ENCODE results near the gene GNG7. TPM values are rescaled to one million over a fixed set of nuclear protein-coding genes. Genes with fewer than 3 reads are reported as not detected.

The GNG7 gene
- total RNA-seq, 2 donors from 2014 or later, result 12.3 to 12.4 TPM

DNA sequence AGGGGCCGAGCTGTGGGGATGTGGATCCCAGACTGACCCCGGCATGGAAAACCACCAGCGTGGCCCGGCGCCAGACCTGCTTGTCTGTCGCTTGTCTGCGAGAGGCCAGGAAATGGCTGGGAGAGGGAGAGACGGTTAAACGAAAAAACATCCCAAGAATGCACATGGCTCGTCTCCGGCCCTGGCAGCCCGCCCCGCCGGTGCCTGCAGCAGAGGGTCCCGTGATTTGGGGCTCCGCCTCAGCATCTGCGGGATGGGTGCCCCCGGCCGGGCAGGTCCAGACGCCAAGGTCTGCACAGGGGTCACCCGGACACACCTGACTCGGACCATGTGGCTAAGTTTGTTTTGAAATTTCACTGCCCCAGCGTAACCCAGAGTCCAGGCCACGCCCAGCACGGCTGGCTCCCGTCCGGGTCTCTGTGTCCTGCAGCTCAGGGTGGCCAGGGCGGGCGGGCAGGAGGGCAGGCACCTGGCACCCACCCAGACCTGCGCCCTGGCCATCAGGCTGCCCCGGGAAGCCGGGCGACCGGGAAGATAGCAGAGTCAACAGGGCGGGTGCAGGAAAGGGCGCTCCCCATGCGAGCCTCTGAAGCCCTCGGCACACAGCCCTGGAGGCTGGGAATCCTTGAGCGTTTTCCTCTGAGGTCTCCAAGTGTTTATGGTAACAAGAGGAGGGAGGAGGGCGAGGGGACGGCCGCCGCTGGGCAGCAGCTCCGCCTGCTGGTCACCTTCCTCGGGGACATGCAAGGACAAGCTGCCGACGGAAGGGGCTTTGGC is 123.4 kb downstream of the GNG7 start:
- peaks cover 28% of the 10 kb centered on the region for H3K9me3 Mint-ChIP-seq
- peak; percentile 97 for DNase-seq
- WGBS, 2 experiments (ENCODE audit: insufficient coverage in 1 of 2, insufficient read length in 1 of 2), result 2 to 3% methylated on average over 18 to 47 of the region's 47 CpGs
- H3K36me3 Mint-ChIP-seq (ENCODE audit: low read depth), result peaks cover 12% of the 10 kb centered on the region
- TF ChIP-seq, protein P1, sequence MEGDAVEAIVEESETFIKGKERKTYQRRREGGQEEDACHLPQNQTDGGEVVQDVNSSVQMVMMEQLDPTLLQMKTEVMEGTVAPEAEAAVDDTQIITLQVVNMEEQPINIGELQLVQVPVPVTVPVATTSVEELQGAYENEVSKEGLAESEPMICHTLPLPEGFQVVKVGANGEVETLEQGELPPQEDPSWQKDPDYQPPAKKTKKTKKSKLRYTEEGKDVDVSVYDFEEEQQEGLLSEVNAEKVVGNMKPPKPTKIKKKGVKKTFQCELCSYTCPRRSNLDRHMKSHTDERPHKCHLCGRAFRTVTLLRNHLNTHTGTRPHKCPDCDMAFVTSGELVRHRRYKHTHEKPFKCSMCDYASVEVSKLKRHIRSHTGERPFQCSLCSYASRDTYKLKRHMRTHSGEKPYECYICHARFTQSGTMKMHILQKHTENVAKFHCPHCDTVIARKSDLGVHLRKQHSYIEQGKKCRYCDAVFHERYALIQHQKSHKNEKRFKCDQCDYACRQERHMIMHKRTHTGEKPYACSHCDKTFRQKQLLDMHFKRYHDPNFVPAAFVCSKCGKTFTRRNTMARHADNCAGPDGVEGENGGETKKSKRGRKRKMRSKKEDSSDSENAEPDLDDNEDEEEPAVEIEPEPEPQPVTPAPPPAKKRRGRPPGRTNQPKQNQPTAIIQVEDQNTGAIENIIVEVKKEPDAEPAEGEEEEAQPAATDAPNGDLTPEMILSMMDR (conservative IDR thresholded peaks at IDR 0.05), result peak; percentile 90
- peak overlapping the region; percentile 80 for H3K4me3 ChIP-seq (ENCODE audit: low read length)
- peak overlapping the region; percentile 71 for H3K27ac Mint-ChIP-seq
- no peaks in the 10 kb centered on the region for H3K36me3 ChIP-seq (ENCODE audit: control insufficient read depth, insufficient read depth, low read length)
- H3K9ac ChIP-seq (ENCODE audit: extremely low read depth, low read length, poor library complexity, severe bottlenecking), result peak overlapping the region; percentile 67
- peaks cover 30% of the 10 kb centered on the region for H3K9me3 ChIP-seq (ENCODE audit: control insufficient read depth, low read length)
- peak overlapping the region; percentile 57 for H3K4me3 Mint-ChIP-seq
- peak overlapping the region; percentile 80 for H3K27ac ChIP-seq (ENCODE audit: low read depth, low read length)
- peaks cover 7% of the 10 kb centered on the region for H3K4me1 ChIP-seq (ENCODE audit: control insufficient read depth, insufficient read depth, low read length)
- peaks cover 16% of the 10 kb centered on the region for H3K4me1 Mint-ChIP-seq
- no peaks in the 10 kb centered on the region for H3K27me3 Mint-ChIP-seq (ENCODE audit: insufficient read depth)
- H3K27me3 ChIP-seq (ENCODE audit: control insufficient read depth, insufficient read depth, low read length, poor library complexity, severe bottlenecking), result no peaks in the 10 kb centered on the region

DNA sequence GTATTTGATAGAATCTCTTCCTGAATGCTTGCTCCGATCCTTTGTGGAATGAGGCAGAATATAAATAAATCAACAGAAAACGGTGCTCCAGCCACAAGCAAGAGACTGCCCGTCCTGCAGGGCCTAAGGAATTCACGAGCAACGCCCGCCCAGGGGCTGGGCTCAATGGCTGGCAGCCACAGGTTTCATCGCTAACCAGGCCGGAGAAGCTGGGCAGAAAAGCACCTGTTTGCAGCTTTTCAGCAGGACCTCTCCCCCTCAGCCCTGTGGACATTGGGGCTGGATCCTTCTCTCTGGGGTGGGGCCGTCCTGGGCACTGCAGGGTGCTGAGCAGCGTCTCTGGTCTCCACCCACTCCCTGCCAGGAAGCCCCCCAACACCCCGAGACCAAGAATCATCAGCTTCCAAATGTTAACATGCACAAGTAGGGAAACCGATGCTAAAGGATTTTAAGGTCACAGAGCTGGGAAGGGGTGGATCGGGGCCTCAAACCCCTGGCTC is 124.1 kb downstream of the GNG7 start:
- no peaks in the 10 kb centered on the region for H3K27me3 Mint-ChIP-seq (ENCODE audit: insufficient read depth)
- no peaks in the 10 kb centered on the region for H3K36me3 ChIP-seq (ENCODE audit: control insufficient read depth, insufficient read depth, low read length)
- peak; percentile 87 for DNase-seq
- WGBS, 2 experiments (ENCODE audit: insufficient coverage in 1 of 2, insufficient read length in 1 of 2), result 31 to 34% methylated on average over 9 to 13 of the region's 13 CpGs
- peak overlapping the region; percentile 71 for H3K27ac Mint-ChIP-seq
- peaks cover 6% of the 10 kb centered on the region for H3K36me3 Mint-ChIP-seq (ENCODE audit: low read depth)
- peak overlapping the region; percentile 57 for H3K4me3 Mint-ChIP-seq
- peaks cover 24% of the 10 kb centered on the region for H3K9me3 ChIP-seq (ENCODE audit: control insufficient read depth, low read length)
- H3K9me3 Mint-ChIP-seq, result peaks cover 21% of the 10 kb centered on the region
- TF ChIP-seq, protein P1 (conservative IDR thresholded peaks at IDR 0.05), result no peak
- H3K4me1 ChIP-seq (ENCODE audit: control insufficient read depth, insufficient read depth, low read length), result peaks cover 7% of the 10 kb centered on the region
- peak overlapping the region; percentile 80 for H3K27ac ChIP-seq (ENCODE audit: low read depth, low read length)
- H3K4me1 Mint-ChIP-seq, result peaks cover 16% of the 10 kb centered on the region
- peak overlapping the region; percentile 80 for H3K4me3 ChIP-seq (ENCODE audit: low read length)
- peak overlapping the region; percentile 67 for H3K9ac ChIP-seq (ENCODE audit: extremely low read depth, low read length, poor library complexity, severe bottlenecking)
- H3K27me3 ChIP-seq (ENCODE audit: control insufficient read depth, insufficient read depth, low read length, poor library complexity, severe bottlenecking), result no peaks in the 10 kb centered on the region

DNA sequence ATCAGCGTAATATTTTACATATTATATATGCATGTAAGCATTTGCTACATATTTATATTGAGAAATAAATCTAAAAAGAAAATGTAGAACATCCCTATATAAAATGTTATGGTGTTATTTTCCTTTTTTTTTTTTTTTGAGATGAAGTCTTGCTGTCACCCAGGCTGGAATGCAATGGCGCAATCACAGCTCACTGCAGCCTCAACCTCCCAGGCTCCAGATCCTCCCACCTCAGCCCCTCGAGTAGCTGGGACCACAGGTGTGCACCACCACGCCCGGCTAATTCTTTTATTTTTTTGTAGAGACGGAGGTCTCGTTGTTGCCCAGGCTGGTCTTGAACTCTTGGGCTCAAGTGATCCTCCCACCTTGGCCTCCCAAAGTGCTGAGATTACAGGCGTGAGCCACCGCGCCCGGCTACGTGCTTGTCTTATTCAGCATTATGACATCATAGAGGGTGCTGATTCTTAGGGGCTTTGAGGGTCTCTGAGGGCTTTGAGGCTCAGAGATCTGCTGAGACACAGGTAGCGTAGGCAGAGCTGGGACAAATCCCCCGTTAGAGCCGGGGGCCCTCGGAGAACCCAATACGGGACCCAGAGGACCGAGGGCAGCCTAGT is 124.7 kb downstream of the GNG7 start:
- Mint-ChIP-seq H3K9me3 (peaks cover 15% of the 10 kb centered on the region), H3K27me3 (ENCODE audit: insufficient read depth) (no peaks in the 10 kb centered on the region), H3K36me3 (ENCODE audit: low read depth) (peaks cover 1% of the 10 kb centered on the region), H3K4me1 (peaks cover 16% of the 10 kb centered on the region), H3K4me3 (peak overlapping the region; percentile 57), H3K27ac (peak overlapping the region; percentile 71)
- Histone ChIP-seq H3K4me3 (ENCODE audit: low read length) (no peak overlapping the region), H3K36me3 (ENCODE audit: control insufficient read depth, insufficient read depth, low read length) (no peaks in the 10 kb centered on the region), H3K27ac (ENCODE audit: low read depth, low read length) (no peak overlapping the region), H3K4me1 (ENCODE audit: control insufficient read depth, insufficient read depth, low read length) (peaks cover 7% of the 10 kb centered on the region), H3K9me3 (ENCODE audit: control insufficient read depth, low read length) (peaks cover 17% of the 10 kb centered on the region), H3K27me3 (ENCODE audit: control insufficient read depth, insufficient read depth, low read length, poor library complexity, severe bottlenecking) (no peaks in the 10 kb centered on the region), H3K9ac (ENCODE audit: extremely low read depth, low read length, poor library complexity, severe bottlenecking) (no peak overlapping the region)
- WGBS, 2 experiments (ENCODE audit: insufficient coverage in 1 of 2, insufficient read length in 1 of 2), result 92 to 94% methylated on average over 8 to 17 of the region's 18 CpGs
- TF ChIP-seq, protein P1 (conservative IDR thresholded peaks at IDR 0.05), result no peak
- DNase-seq, result no peak
